ENCODE data around the gene TMEM208.
A peak's percentile ranks its signal among the peaks of the same experiment; 100 is the strongest.

TMEM208 gene

DNA sequence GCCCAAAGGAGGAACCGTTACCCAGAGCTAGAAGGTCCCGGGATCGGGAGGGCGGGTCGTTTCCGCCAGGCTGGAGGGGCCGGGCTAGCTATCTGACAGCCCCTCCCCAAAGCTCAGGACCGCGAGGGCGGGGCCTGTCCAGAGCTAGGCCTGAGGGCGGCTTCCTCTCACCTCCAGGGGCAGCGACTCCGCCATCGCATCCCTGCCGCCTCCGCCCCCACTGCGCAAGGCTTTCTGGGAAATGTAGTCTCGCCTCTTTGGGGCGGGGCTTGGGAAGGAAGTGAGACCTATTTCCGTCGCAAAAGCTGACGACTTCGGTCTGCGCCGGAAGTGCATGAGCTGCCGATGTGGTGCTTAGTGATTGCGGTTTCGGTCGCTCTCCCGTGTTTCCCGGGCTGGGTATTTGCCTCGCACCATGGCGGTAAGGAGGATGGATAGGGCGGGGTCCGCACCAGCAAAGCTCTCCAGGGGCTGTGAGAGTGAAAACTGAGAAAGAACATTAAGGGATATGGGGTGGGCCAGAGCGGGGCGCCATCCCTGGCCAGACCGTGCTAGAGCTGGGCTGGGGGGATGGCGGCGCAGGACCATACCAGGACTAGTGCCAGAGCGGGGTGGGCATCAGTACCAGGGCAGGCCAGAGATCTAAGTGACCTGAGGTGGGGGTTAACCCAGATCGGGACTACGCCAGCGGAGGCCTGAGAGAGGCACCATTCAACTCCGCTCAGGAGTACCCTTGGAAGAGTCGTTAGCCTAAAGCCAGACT, at the start of gene TMEM208:
Gene TMEM208, plus strand, starts transcription at position 327 of the 763 bp plus-strand sequence. Its CDS starts 89 bp downstream, at position 416.
- ATAC-seq (peak; percentile 92), DNase-seq (peak; percentile 99)
- Mint-ChIP-seq H3K4me3 (peak within 1 kb of the TSS; percentile 100), H3K4me1 (peaks cover 33% of the 10 kb centered on the region), H3K27me3 (peaks cover 3% of the 10 kb centered on the region), H3K27ac (peak within 1 kb of the TSS; percentile 100), H3K9me3 (no peaks in the 10 kb centered on the region), H3K36me3 (ENCODE audit: low read depth) (peaks cover 33% of the 10 kb centered on the region)

- peaks cover 23% of the 10 kb centered on the region for H3K4me1 Mint-ChIP-seq
- H3K36me3 Mint-ChIP-seq (ENCODE audit: low read depth), result no peaks in the 10 kb centered on the region
- H3K27ac Mint-ChIP-seq, result no peak overlapping the region
- ATAC-seq, result peak; percentile 38
- peak overlapping the region; percentile 38 for H3K4me3 Mint-ChIP-seq
- peaks cover 49% of the 10 kb centered on the region for H3K27me3 Mint-ChIP-seq
- peak; percentile 53 for DNase-seq
- H3K9me3 Mint-ChIP-seq, result no peaks in the 10 kb centered on the region
Observed at GRCh38 chr16:67177743-67178699, 48.9 kb upstream of the TMEM208 start.

DNA sequence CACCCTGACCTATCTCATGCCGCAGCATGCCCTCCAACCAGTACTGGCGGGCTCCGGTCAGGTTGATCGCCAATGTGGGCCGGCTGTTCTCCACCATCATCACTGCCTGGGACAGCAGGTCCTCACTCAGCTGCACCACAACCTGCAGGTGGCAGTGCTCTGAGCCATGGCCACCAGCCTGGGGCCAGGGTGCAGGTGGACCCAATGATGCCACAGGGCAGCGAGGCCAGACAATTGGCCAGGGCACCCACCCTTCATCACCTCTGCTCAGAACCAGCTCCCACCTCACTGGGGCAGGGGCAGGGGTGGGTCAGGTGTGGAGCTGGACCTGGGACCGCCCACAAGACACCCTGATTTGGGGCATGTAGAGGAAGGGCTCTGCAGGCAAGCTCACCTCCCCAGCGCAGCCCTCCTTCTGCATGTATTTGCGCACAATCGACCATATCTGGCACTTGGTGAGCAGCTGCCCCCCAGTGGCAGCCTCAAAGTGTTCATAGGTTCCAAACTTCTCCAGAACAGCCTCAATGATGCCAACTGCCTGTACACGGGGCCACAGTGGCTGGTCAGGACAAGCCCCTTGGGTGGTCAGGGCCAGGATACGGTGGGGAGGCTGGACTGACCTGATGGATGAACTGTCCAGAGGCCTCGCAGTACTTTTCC, 47.4 kb upstream of the TMEM208 start:
- no peaks in the 10 kb centered on the region for H3K9me3 Mint-ChIP-seq
- DNase-seq, result no peak
- no peak for ATAC-seq

GRCh38 chr16:67180166-67180565, 46.8 kb upstream of the TMEM208 start:
- no peaks in the 10 kb centered on the region for H3K36me3 Mint-ChIP-seq (ENCODE audit: low read depth)
- no peaks in the 10 kb centered on the region for H3K9me3 Mint-ChIP-seq
- H3K27ac Mint-ChIP-seq, result no peak overlapping the region
- H3K4me3 Mint-ChIP-seq, result no peak overlapping the region
- peaks cover 20% of the 10 kb centered on the region for H3K4me1 Mint-ChIP-seq
- H3K27me3 Mint-ChIP-seq, result peaks cover 40% of the 10 kb centered on the region
- ATAC-seq, result no peak
- no peak for DNase-seq

More for the DNA sequence above, 47.4 kb upstream of the TMEM208 start:
- Mint-ChIP-seq H3K27ac (no peak overlapping the region), H3K4me1 (peaks cover 15% of the 10 kb centered on the region), H3K36me3 (ENCODE audit: low read depth) (no peaks in the 10 kb centered on the region), H3K27me3 (peaks cover 38% of the 10 kb centered on the region), H3K4me3 (no peak overlapping the region)

- DNase-seq, result no peak
- H3K4me1 Mint-ChIP-seq, result peaks cover 27% of the 10 kb centered on the region
- no peaks in the 10 kb centered on the region for H3K9me3 Mint-ChIP-seq
- no peak overlapping the region for H3K4me3 Mint-ChIP-seq
- no peaks in the 10 kb centered on the region for H3K36me3 Mint-ChIP-seq (ENCODE audit: low read depth)
- H3K27me3 Mint-ChIP-seq, result peaks cover 35% of the 10 kb centered on the region
- ATAC-seq, result no peak
- H3K27ac Mint-ChIP-seq, result no peak overlapping the region
Observed at GRCh38 chr16:67181346-67181745, 45.6 kb upstream of the TMEM208 start.

GRCh38 chr16:67182288-67182687, 44.6 kb upstream of the TMEM208 start:
- ATAC-seq (no peak), DNase-seq (no peak)
- Mint-ChIP-seq H3K9me3 (no peaks in the 10 kb centered on the region), H3K36me3 (ENCODE audit: low read depth) (no peaks in the 10 kb centered on the region), H3K4me3 (no peak overlapping the region), H3K27ac (no peak overlapping the region), H3K4me1 (peaks cover 24% of the 10 kb centered on the region), H3K27me3 (peaks cover 28% of the 10 kb centered on the region)

DNA sequence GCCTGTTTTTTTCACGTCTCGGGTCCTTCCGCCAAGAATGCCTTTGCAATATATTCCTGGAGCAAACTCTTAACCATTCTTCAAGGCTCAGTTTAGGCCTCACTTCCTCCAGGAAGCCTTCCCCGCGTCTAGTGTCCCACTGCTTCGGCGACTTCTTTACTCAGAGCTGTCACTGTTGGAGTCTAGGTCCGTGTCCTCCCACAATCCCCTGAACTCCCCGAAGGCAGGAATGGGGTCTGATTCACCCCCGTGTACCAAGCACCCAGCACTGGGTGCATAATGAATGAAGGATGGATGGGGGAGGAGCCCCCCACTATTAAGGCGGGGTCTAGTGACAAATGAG, 43.7 kb upstream of the TMEM208 start:
- DNase-seq (no peak), ATAC-seq (no peak)
- no peak overlapping the region for H3K4me3 Mint-ChIP-seq
- H3K9me3 Mint-ChIP-seq, result no peaks in the 10 kb centered on the region
- peaks cover 19% of the 10 kb centered on the region for H3K4me1 Mint-ChIP-seq
- H3K27me3 Mint-ChIP-seq, result peaks cover 23% of the 10 kb centered on the region
- H3K27ac Mint-ChIP-seq, result no peak overlapping the region
- H3K36me3 Mint-ChIP-seq (ENCODE audit: low read depth), result no peaks in the 10 kb centered on the region

GRCh38 chr16:67183627-67184452, 43.1 kb upstream of the TMEM208 start, which contains the start of gene MATCAP1:
Gene MATCAP1 (minus strand): TSS chr16:67183963. CDS start chr16:67180610, 3,353 bp downstream.
- Mint-ChIP-seq H3K4me1 (peaks cover 15% of the 10 kb centered on the region), H3K36me3 (ENCODE audit: low read depth) (no peaks in the 10 kb centered on the region), H3K27me3 (peaks cover 19% of the 10 kb centered on the region), H3K27ac (no peak within 1 kb of the TSS), H3K9me3 (no peaks in the 10 kb centered on the region), H3K4me3 (peak within 1 kb of the TSS; percentile 72)
- DNase-seq (peak; percentile 91), ATAC-seq (peak; percentile 94)

GRCh38 chr16:67184453-67184994, 42.4 kb upstream of the TMEM208 start:
- no peak for ATAC-seq
- H3K9me3 Mint-ChIP-seq, result no peaks in the 10 kb centered on the region
- H3K27me3 Mint-ChIP-seq, result peaks cover 12% of the 10 kb centered on the region
- peak overlapping the region; percentile 72 for H3K4me3 Mint-ChIP-seq
- no peaks in the 10 kb centered on the region for H3K36me3 Mint-ChIP-seq (ENCODE audit: low read depth)
- no peak overlapping the region for H3K27ac Mint-ChIP-seq
- DNase-seq, result no peak
- peaks cover 15% of the 10 kb centered on the region for H3K4me1 Mint-ChIP-seq

GRCh38 chr16:67184995-67185650, 41.8 kb upstream of the TMEM208 start:
- peak; percentile 92 for DNase-seq
- peak; percentile 34 for ATAC-seq
- Mint-ChIP-seq H3K4me3 (peak overlapping the region; percentile 72), H3K4me1 (peaks cover 15% of the 10 kb centered on the region), H3K27me3 (peaks cover 9% of the 10 kb centered on the region), H3K27ac (peak overlapping the region; percentile 54), H3K36me3 (ENCODE audit: low read depth) (no peaks in the 10 kb centered on the region), H3K9me3 (no peaks in the 10 kb centered on the region)

DNA sequence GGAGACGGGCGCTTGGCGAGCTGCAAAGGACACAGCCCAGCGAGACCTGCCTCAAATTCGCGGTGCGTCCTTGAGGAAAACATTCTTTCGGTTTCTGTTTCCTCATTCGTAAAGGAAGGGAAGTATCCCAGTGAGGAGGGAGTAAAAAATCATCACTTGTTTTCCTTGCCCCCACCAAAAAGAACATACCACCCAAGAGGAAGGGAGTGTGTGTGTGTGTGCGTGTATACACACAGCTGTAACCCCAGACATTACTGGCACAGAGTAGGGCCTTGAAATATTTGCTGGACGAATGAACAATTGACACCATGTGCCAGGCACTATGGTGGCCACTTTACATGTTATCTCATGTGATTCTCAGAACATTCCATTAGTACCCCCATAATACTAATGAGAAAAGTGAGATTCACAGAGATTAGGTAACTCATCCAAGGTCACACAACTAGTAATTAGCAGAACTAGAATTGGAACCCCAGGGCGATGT, 41.2 kb upstream of the TMEM208 start:
- DNase-seq (no peak), ATAC-seq (no peak)
- H3K27me3 Mint-ChIP-seq, result peaks cover 9% of the 10 kb centered on the region
- H3K4me1 Mint-ChIP-seq, result peaks cover 15% of the 10 kb centered on the region
- H3K36me3 Mint-ChIP-seq (ENCODE audit: low read depth), result no peaks in the 10 kb centered on the region
- no peak overlapping the region for H3K27ac Mint-ChIP-seq
- peak overlapping the region; percentile 72 for H3K4me3 Mint-ChIP-seq
- H3K9me3 Mint-ChIP-seq, result no peaks in the 10 kb centered on the region

DNA sequence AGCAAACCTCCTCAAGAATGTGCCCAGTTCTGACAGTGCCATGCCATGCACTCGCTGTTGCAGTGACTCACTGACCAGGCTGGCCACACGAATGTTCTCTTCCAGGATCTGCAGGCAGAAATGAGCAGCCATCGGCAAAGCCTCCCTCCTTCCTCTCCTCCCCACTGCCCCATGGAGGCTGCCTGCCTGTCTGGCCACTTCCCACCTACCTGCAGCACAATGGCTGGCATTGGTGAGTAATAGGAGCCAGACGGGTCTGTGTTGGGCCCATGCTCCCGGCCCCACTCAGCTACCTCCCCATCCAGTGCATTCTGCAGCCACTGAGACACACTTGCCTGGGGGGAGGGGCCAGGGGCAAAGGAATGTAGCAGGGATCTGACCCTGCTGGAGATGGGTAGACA, 40.4 kb upstream of the TMEM208 start:
- no peak overlapping the region for H3K27ac Mint-ChIP-seq
- H3K9me3 Mint-ChIP-seq, result no peaks in the 10 kb centered on the region
- DNase-seq, result no peak
- peaks cover 19% of the 10 kb centered on the region for H3K4me1 Mint-ChIP-seq
- no peak overlapping the region for H3K4me3 Mint-ChIP-seq
- H3K36me3 Mint-ChIP-seq (ENCODE audit: low read depth), result no peaks in the 10 kb centered on the region
- no peak for ATAC-seq
- peaks cover 9% of the 10 kb centered on the region for H3K27me3 Mint-ChIP-seq
